ENCODE data around the gene CTCFL. TPM values are rescaled to one million over a fixed set of nuclear protein-coding genes. Genes with fewer than 3 reads are reported as not detected.

The CTCFL gene
- polyA plus RNA-seq, 4 donors = 1.4 to 4.5 (median 2.2) TPM

GRCh38 chr20:57449398-57450354 lies 75.3 kb downstream of the CTCFL start:
- no peak for DNase-seq (ENCODE audit: low read depth in 4 of 4, low spot score in 3 of 4)

- no peak for DNase-seq (ENCODE audit: low read depth in 4 of 4, low spot score in 3 of 4)
Observed at GRCh38 chr20:57448764-57449354, 76.1 kb downstream of the CTCFL start.

Other genes with a start within 250 kb of the CTCFL start
- not detected for gene SPO11, start 195.3 kb downstream of the CTCFL start, polyA plus RNA-seq (ENCODE audit: insufficient read length in 4 of 4)
- gene RAE1, start 173.9 kb downstream of the CTCFL start, polyA plus RNA-seq (ENCODE audit: insufficient read length in 4 of 4) = 10 to 100 TPM; 57.4 to 64.1 (median 59.5) TPM
- 10 to 100 TPM; 24.4 to 39.0 (median 29.5) TPM for gene RBM38, start 133.7 kb downstream of the CTCFL start, polyA plus RNA-seq (ENCODE audit: insufficient read length in 4 of 4)
- gene PCK1, start 36.0 kb upstream of the CTCFL start, polyA plus RNA-seq (ENCODE audit: insufficient read length in 4 of 4) = 10 to 100 TPM in 2 of 4 donors, 1 to 10 TPM in 2; 4.5 to 23.0 (median 14.6) TPM
- under 1 TPM in 2 of 4 donors, not detected in 2; 0.12 to 0.21 TPM for gene ZBP1, start 95.3 kb upstream of the CTCFL start, polyA plus RNA-seq (ENCODE audit: insufficient read length in 4 of 4)
- 10 to 100 TPM; 20.3 to 23.7 (median 22.0) TPM for gene PMEPA1, start 184.9 kb upstream of the CTCFL start, polyA plus RNA-seq (ENCODE audit: insufficient read length in 4 of 4)